Stomach (tissue), 4 donors: Measurements from ENCODE around the gene BROX.

Source experiments
- CTCF ChIP-seq, 7 experiments: fragments of 450-650 bp in 4 of 7; fragments of 200-600 bp in 3 of 7; sonication (generic) in 3 of 7; IDR thresholded peaks; one replicate each; pipeline ENCODE4 v1.5.1; 2016 to 2019; ENCODE audit warnings: antibody characterized with exemption in 7 of 7, control low read depth in 2 of 7, mild to moderate bottlenecking in 1 of 7
- EP300 ChIP-seq: sonication (generic); formaldehyde crosslinking; IDR thresholded peaks from one replicate; pipeline ENCODE4 v1.6.1; 2017; ENCODE audit warnings: antibody characterized with exemption

- TF ChIP-seq CTCF (IDR thresholded peaks at IDR 0.05) = no peak
- TF ChIP-seq EP300 = no peak
These were observed 37.6 kb downstream of the BROX start for GRCh38 chr1:222749927-222750326.
